Activated gamma-delta T cell treated with anti-CD3 and anti-CD28 coated beads, Interleukin-2, amount 50 U/mL, for 16 hours (primary cell): ENCODE data around the gene FRMD8.
"Not testable (repeated sequence)": the region's sequence is repeated elsewhere in the genome, so short reads cannot be mapped to it uniquely, and the experiment has no call there.

ENCODE experiments used
- DNase-seq: peaks from one replicate; pipeline ENCODE4 v3.0.0-alpha.2; 2020; ENCODE audit warnings: low read depth

FRMD8 gene

DNA sequence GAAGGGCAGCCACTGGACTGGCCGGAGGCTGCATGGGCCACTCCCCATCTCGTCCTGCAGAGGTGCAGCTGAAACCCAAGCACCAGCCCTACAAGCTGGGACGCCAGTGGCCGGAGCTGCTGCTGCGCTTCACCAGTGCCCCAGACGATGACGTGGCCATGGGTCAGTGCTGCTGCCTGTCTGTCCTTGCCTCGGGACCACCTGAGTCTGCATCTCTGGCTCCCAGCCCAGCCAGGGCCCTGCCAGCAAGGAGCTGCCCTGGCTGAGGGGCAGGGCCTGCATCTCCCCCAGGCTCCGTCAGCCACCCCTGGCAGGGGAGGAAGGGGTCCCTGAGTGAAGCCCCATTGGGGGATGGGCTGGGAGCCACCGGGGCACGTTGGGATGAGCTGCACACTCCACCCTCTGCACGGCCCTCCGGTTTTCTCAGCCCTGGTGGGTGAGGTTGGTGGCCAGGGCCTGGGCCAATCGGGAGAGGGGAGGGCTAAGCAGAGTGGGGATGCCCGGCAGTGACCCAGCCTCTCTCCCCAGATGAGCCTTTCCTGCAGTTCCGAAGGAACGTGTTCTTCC, 7.2 kb downstream of the FRMD8 start:
- DNase-seq: no peak

DNA sequence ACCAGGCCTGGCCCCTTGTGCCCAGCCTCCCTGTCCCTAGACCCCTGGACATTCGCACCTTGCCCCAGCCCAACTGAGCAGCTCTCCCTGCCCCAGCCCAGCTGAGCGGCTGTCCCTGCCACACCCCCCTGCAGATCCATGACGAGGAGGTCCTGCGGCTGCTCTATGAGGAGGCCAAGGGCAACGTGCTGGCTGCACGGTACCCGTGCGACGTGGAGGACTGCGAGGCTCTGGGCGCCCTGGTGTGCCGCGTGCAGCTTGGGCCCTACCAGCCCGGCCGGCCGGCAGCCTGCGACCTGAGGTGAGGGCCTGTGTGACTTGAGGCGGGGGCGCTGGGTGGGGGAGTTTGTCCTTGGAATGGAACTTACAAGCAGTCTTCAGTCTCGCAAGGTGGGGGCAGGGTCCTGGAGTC, 7.7 kb downstream of the FRMD8 start:
- no peak for DNase-seq

DNA sequence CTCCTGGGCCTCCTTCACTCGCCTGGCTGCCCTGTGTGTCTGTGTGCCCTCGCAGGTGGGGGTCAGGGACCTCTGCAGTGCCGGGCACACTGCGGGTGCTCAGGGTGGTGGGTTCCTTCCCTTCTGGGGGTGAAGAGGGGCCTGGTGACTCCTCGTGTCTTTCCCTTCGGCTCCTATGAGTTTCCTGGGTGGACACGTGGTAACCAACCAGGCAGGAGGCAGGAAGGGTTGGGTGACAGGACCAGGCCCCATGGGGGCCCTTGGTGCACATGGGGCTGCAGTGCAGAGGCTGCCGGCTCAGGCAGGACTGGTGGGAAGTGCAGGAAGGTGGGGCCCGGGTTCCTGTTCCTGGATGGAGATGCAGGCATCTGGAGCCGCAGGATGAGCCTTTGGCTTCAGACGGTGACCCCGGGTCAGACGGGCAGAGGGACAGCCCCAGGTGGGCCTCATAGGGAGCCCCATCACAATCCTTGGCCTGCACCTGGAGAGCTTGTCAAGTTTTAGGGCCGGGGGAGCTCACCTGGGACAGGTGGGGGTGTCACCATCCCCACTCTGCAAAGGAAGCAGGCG, 9.6 kb downstream of the FRMD8 start:
- DNase-seq: no peak

DNA sequence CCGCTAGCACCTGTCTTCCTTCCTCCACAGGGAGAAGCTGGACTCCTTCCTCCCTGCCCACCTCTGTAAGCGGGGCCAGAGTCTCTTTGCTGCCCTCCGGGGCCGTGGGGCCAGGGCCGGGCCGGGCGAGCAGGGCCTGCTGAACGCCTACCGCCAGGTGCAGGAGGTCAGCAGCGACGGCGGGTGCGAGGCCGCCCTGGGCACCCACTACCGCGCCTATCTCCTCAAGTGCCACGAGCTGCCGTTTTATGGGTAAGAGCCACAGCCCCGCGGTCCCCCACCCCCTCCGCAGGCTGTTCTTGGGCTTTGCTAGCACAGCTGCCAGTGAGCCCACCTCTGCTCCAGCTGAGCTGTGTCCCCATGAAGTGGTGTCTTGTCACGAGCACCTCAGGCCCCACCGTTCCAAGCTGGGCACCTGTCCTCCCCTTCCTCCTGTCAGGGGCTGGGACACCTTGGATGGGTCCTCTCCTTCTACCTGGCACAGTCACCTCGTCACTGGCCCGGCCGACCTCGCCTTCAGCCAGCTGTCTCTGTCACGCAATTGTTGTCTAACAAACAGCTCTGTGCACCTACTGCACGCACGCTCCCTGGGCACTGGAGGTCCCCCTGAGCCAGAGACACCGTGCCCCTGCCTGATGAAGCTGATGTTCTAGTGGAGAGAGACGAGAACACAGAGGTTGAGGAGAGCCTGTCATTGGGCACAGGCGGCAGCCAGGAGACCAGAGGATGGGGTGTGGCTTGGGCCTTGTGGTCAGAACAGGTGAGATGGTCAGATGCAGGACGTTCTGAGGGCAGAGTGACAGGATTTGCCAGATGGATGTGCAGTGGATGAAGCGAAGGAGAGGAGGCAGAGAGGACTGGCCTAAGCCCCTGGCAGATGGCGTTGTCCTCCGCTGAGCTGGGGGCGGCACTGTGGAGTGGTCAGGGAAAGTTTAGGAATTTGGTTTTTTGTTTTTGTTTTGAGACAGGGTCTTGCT, 10.6 kb downstream of the FRMD8 start:
- no peak for DNase-seq

DNA sequence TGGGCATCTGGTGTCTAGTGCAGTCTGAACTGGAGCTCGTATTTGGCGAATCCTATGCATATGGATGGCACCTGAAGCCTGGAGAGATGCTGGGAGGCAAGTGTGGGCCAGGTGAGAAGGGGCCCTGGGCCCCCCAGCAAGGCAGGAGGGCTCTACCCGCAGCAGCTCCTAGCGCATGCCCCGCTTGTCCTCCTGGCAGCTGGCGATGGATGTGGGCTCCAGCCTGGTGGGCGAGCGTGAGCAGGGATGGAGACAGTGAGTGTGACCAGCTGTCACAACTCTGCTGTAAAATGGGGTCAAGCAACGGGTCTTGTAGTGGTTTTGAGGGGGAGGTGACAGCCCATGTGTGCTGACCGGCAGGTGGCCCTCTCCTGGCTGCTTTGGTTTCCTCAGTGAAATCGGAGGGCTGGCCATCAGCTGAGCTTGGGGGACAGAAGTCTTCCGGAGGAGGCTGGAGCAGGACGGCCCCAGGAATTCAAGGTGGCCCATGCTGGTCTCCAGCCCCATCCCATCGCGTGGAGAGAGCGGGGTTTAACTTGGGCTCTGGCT, 12.0 kb downstream of the FRMD8 start:
- no peak for DNase-seq

DNA sequence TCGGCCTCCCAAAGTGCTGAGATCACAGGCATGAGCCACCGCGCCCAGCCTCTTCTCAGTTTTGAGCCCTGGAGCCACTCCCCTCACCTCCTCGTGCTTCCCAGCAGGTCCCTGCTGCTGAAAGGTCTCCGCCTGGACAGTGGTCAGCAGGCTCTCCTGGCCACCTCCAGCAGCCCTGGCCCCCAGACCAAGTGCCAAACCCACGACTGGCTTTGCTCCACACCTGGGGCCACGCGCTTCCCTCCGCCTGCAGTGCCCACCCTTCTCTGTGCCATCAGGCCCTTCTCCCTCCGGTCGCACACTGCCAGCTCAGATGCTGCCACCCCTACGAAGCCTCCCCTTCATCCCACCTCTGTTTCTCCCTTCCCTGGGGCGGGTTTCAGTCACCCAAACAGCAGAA, 12.8 kb downstream of the FRMD8 start:
- no peak for DNase-seq

DNA sequence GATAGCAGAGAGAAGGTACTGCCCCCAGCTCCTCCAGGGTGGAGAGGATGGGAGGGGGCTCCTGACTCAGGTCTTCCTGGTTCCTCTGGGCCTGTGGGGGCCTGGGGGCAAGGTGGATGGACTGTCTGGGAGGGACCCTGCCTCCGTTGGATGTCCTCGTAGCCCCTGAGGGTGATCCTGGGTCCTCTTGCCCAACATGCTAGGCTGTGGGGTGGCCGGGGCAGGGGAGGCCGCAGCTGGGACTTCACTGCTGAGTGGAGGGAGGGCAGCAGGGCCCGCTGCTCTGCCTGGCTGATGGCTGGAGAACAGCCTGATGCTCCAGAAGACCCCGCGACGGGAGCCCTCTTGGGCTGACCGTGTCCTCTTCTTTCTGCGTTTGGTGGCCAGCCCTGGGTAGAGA, 13.4 kb downstream of the FRMD8 start:
- DNase-seq: no peak

DNA sequence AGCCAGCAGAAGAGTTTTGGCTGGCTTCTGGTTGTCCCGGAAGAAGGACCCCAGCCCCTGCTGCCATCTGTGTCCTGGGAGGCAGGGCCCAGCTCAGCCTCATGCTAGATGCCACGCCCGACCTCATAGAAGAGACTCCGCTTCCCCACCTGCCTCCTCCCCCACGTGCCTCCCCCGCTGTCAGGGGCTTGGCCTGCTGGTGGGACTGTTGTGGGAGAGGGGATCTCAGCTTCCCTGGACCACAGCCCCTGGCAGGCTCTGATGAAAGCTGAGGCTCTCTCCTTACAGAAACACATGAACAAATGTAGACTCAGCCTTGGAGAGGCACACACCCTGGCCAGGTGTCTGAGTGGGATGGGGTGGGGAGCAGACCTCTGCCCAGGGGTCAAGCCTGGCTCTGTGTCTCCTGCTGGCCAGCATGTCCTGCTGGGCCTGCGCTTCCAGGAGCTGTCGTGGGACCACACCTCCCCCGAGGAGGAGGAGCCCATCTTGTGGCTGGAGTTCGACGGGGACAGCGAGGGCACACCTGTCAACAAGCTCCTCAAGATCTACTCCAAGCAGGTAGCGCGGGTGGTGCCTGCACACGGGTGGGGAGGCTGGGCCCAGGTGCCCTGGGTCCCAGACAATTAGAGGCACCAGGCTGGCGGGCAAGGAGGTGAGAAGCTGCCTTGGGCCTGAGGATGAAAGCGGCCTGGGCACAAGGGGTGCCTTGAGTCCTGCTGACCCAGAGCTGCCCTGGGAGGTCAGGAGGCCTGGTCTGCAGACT, 14.1 kb downstream of the FRMD8 start:
- DNase-seq: no peak

DNA sequence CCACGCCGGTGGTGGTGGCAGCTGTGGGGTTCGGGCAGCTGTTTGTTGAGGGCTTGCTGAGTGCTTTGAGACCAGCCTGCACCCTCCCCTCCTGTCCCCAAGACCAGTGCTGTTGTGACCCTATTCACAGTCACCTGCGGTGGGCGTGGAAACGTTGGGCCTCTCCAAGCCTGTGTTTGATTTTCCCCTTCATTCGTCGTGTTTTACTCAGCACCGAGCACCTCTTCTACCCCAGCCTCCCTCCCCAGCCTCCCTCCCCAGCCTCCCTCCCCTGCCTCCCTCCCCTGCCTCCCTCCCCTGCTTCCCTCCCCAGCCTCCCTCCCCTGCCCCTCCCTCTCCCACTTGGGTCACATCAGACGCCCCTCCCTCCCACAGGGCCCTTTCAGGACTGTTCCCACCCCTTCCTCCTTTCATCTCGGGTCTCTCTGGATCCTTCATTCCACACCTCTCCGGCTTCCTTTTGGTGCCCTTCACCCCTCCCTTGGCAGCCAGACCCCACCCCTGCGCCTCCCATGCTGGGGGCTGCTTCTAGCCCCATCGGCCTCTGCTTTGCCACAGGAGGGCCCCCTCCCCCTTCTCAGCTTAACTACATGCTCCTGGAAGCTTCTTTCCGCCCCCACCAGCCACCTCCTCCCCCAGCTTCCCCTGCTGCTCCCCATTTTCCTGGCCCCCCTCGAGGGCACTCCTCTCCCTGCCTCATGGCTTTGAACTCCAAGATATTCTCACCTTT, 14.8 kb downstream of the FRMD8 start:
- DNase-seq: no peak

DNA sequence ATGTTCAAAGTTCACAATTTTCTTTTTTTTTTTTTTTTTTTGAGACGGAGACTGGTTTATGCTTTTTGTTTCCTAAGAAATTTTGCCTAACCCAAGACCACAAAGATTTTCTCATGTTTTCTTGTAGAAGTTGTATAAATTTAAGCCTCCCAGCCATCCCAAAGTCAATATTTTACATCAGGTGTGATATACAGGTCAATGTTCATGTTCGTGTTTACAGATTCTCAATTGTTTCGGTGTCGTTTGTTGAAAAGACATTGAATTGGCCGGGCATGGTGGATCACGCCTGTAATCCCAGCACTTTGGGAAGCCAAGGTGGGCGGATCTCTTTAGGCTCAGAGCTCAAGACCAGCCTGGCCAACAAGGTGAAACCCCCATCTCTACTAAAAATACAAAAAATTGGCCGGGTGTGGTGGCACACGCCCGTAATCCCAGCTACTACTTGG, 15.4 kb downstream of the FRMD8 start:
- no peak for DNase-seq

DNA sequence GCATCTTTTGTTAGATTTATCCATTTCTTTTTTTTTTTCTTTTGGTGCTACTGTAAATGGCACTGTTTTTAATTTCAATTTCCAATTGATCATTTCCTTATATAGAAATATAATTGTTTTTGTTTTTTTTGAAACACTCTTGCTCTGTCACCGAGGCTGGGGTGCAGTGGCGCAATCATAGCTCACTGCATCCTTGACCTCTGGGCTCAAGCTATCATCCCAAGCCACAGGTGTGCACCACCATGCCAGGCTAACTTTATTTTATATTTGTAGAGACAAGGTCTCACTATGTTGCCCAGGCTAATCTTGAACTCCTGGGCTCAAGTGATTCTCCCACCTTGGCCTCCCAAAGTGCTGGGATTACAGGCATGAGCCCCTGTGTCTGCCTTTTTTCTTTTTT, 16.4 kb downstream of the FRMD8 start:
- DNase-seq: no peak

DNA sequence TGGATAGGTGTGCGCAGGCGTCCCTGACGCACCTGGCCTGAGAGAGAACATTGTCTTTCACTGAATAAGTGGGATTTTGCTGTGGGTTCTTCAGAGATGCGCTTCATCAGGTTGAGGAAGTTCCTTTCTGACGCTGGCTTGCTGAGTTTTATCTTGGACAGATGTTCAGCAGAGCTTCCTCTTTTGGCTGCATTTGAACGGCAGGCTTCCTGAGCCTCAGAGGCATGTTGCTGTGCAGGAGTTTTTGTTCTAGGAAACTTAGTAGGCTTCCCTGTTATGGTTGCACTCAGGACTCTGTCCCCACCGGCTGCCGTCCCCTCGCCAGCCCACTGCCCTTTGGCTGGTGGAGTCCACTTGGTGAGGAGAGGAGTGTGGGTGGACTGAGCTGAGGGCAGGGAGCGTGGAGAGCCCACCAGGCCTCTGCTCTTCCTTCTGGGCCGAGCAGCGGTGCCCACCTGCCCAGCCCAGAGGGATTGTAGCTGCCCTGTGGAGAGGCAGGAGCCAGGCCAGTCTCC, 17.2 kb downstream of the FRMD8 start:
- no peak for DNase-seq

DNA sequence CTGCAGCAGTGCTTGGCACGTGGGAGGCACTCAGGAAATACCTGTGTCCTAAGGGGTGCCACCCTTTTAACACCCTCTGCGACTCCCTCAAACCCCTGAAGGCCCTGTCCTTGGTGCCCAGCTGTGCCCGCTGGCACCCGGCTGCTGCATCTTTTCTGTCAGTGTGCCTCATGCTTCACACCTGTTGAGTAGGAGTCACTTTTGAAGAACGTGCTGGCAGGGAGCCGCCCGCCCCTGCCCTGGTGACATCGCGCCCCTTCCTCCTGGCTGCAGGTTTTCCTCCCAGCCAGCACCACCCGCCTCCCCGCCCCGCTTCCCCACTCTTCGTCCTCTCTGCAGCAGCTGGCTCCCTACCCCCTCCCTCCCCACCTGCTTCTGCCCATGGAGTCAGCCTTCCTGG, 17.8 kb downstream of the FRMD8 start:
- DNase-seq: no peak

DNA sequence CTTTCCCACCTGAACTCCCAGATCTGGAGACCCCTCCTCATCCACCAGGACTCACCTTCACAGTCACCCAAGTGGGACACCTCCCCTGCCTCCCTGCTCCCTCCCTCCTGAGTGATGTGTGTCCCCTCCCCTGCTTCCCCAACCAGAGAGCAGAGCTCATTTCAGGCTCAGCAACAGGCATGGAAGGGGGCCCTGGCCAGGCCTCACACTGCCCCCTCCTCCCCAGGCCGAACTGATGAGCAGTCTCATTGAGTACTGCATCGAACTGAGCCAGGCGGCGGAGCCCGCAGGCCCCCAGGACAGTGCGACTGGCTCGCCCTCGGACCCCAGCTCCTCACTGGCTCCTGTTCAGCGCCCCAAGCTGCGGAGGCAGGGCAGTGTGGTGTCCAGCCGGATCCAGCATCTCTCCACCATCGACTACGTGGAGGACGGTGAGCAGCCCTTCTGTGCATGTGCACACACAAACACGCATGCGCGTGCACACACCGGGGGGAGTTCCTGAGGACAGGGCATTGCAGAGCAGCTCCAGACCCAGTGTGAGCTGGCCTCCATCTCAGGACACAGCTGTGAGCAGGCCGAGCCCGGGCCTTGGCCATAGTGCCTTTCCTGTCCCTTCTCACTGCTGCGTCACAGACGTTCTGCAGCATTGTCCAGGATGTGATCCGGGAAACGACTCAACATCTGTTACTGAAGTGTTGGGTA, 18.4 kb downstream of the FRMD8 start:
- DNase-seq: no peak

DNA sequence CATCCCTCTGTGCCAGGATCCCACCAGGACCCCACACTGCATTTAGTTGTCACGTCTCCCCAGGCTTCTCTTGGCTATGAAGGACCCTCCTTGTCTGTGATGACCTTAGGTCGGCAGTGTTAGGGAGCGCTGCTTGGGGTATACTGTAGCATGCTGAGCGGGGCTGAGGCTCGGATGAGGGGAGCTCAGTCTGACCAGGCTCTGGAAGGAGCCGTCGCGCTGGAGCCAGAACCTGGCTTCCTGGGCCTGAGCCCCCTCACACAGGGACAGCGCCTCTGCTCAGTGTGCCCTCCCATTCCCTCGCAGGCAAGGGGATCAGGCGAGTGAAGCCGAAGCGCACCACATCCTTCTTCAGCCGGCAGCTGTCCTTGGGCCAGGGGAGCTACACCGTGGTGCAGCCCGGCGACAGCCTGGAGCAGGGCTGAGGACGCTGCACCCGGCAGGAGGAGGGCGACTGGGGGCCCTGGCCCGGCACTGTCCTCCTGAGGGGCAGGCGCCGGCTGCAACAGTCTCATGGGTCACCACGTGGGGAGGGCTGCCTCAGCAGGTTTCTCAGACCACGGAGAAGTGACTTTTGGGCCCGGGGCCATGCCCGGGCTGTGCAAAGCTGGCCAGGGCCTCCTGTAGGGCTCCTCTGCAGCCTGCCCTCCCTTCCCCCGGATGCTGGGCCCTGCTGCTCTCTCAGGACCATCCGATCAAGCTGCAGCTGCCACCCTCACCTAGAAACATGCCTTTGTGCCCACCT, 24.7 kb downstream of the FRMD8 start:
- DNase-seq: no peak

DNA sequence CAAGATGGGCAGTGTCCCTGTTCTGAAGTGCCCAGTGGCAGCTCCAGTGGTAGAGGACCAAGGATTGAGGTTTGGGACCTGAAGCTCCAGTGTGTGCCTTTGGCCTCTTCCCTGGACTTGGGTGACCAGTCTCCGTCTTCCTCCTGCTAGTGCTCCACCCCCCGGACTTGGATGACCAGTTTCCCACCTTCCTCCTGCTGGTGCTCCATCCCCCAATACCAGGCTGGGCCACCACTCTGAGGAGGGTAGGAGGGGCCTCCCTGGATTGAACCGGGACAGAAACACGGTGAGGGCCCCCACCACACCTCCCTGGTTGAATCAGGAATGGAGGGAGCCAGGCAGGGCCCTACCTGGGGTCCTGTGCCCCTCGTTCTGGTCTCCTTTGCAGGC, 25.2 kb downstream of the FRMD8 start:
- DNase-seq: no peak

DNA sequence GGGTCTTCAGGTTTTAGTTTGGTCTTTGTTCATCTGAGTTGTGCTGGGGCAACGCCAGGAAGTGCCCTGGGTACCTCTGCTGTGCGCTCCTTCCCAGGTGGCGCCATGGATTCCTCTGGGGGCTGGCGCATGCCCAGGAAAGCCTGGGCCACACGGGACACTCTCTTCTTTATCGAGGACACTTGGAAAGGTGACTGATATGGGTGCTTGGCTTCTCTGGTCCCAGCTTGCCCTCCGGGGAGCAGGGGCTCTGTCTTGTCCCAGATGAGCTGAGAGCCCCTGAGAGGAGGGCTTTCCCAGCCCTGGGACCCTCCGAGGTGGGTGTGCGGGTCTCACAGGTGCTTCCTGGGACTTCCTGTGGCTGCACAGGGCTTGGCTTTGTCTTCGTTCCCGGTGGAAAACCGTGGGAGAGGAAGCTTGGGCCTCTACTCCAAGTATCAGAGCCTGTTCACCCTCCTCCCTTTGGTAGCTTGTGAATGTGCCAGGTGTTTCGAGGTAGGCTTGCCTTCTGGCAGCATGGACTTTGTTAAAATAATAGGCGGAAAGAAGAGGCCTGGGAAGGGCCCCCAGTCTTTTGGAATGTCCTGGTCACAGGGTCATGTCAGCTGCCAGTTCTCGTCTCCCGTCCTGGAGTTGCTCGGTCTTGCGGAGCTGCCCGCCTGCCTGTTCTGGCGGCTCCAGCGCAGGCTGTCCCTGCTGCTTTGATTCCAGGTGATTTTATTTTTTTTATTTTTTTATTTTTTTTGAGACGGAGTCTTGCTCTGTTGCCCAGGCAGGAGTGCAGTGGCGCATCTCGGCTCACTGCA, 26.0 kb downstream of the FRMD8 start:
- DNase-seq: no peak

DNA sequence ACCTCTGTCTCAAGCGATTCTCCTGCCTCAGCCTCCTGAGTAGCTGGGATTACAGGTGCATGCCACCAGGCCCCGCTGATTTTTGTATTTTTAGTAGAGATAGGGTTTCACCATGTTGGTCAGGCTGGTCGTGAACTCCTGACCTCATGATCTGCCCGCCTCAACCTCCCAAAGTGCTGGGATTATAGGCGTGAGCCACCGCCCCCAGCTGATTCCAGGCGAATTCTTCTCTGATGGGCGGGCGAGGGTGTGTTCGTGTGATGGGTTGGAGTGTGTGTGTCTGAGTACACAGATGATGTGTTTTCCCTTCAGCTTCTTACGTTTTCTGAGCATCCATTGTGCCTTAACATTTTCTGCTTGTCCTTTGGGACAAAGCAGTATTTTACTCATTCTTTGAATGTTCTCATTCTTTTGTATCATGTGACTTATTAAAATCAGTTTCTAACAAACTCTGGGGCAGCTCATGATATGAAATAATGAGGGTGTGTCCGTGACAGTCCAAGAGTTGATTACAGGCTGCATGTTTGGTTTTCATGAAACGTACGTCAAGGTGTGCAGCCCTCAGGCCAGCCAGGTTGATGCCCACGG, 26.7 kb downstream of the FRMD8 start:
- not testable (repeated sequence) for DNase-seq
